ENCODE measurements around the gene REEP1.

The REEP1 gene

GRCh38 chr2:86193901-86194567 lies 143.4 kb downstream of the REEP1 start:
- no peak for DNase-seq

- DNase-seq: no peak
Measured at GRCh38 chr2:86189782-86190416, 147.5 kb downstream of the REEP1 start.

DNA sequence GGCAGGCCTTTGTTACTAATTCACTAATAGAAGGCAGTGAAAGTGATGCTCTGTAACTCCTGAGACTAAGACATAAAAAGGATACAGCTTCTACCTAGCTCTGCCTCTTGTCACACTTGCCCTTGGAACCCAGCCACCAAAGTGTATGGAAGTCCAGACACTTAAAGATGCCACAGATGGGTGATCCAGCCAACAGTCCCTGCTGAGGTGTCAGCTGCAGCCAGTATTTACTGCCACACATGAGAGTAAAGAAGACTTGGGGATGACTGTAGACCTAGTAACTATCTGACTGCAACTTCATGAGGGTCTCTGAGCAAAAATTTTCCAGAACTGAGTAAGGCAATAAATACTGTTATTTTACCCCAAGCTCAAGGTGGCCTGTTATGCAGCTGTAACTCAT lies 151.0 kb downstream of the REEP1 start:
- no peak for DNase-seq

DNA sequence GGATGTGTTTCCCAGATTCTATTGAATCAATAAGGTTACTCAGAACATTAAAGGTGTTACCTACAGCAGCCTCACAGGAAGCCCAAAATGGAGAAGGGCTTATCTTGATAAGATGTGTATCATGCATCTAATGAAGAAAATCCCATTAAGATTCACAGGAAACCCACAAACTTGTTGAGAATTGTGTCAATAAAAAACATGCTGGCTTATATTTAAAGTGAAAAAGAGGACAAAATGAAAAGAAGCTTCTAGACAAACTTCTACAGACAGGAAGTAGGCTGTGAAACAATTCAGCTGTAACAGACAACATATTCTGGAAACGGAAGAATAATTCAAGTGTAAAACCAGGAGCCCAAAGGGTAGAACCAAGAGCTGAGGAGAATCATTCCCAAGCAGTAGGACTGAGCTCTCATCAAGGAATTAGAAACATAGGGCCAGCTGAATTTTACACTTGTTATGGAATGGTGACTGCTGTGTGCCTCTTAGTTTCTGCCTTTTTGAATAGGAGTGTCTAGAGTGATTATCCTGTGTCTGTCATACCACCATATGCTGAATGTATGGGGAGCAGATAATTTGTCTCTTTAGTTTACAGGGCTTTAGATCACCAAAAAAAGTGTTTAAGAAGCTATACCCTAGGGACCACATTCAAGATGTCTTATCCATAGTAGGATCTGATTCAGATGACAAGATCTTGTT lies 151.8 kb downstream of the REEP1 start:
- no peak for DNase-seq

DNA sequence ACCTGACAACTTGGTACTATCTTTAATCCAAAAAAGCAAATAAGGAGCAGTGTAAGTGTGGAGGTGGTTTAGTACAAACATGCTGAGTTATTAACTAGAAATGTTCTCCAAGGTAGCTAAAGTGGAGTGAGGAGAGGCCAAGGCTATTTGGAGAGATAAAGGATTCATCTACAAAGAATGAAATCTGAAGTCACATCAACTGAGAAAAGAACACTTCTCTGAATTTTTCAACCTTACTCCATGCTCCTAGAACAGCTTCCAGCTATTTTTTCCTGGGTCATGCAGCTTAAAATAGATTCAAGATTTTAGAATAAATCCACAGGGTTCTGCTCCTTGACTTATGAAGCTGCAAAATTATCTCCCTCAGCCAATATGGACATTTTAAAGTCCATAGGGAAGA lies 160.8 kb downstream of the REEP1 start:
- no peak for DNase-seq

DNA sequence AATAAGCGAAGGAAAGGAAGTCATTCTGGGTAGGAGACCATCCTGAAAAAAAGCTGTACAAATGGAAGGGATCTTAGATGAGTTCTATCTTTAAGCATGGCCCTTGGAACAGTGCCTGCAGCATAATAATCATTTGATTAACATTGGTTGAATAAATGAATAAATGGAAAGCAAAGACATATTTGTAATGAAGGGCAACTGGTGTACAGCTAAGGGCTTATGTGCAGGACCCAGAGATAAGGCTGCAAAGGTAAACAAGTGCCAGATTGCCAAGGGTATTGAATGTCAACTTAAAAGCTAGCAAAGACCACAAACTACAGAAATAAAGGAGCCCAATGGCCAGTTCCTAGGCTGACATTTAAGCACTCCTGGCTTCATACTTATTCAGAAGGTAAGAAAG lies 161.6 kb downstream of the REEP1 start:
- DNase-seq: no peak

DNA sequence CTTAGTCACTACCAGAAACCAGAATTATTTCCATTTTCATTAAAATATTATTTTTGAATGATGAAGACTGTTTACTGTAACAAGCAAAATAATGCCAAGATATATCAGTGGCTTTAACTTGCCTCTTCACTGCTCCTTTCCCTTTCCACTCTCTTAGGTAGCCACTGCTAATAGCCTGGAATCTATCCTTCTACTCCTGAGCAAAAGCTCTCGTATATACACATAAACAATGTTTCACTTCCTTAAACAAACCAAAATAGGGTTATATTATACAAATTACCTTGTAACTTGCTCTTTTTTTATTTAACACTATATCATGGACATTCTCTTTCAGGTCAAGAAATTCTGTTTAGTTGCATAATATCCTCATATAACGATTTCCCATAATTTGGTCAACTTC lies 163.0 kb downstream of the REEP1 start:
- DNase-seq: no peak

DNA sequence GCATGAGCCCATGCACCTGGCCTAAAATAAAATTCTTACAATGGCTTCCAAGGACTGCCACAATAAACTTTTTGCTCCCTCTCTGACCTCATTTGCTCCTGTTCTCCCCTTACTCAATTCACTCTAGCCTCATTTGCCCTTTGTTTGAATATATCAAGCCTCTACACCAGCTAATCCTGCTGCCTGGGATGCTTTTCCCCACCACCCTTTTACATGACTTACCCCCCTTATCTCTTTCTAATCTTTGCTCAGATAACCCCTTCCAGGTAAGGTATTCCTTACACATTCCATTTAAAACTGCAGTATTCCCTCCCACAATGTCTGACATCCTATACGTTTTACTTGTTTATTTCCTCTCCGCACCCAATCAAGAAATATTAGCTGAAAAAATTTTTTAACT lies 164.8 kb downstream of the REEP1 start:
- no peak for DNase-seq

DNA sequence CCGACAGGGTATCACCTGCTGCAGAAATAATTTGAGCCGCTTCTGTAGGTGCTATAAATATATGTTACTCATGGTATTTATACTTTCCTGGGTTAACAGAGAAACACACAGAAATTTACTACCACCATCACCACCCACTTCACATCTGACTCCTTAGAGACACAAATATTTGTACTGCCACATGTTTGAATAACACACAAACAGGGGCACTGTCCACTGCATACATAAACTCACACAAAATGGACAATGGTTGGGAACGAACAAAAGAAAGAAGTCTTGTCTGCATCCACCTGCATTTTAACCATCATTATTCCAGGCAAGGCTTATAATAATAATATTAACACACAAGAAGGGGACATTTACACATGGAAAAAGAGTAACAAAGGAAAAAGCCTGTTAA lies 166.1 kb downstream of the REEP1 start:
- no peak for DNase-seq

GRCh38 chr2:86170449-86170848 lies 167.0 kb downstream of the REEP1 start:
- no peak for DNase-seq

Measured in activated CD4-positive, alpha-beta T cell treated with anti-CD3 and anti-CD28 coated beads, Interleukin-2, amount 50 U/mL, for 4 hours (primary cell).